Testis (tissue), 3 donors: Measurements from ENCODE around the gene ATP2B2. TPM values are rescaled to one million over a fixed set of nuclear protein-coding genes. Genes with fewer than 3 reads are reported as not detected.

Experiments
- DNase-seq: peaks from one replicate; pipeline ENCODE4 v3.0.0-alpha.2; 2019
- H3K27ac ChIP-seq, 2 donors: fragments of 200-600 bp; sonication (generic); one replicate each; pipeline ENCODE4 v1.5.1; 2019
- H3K27me3 ChIP-seq: fragments of 200-600 bp; sonication (generic); one replicate; pipeline ENCODE4 v1.5.1; 2019
- H3K36me3 ChIP-seq: fragments of 200-600 bp; sonication (generic); one replicate; pipeline ENCODE4 v1.5.1; 2017; ENCODE audit warnings: low read depth; ENCODE audit errors: missing control alignments
- H3K4me1 ChIP-seq: fragments of 200-600 bp; sonication (generic); one replicate; pipeline ENCODE4 v1.5.1; 2019
- H3K4me3 ChIP-seq, 2 donors: fragments of 200-600 bp; sonication (generic); one replicate each; pipeline ENCODE4 v1.5.1; 2017 to 2019
- H3K9me3 ChIP-seq: fragments of 200-600 bp; sonication (generic); one replicate; pipeline ENCODE4 v1.5.1; 2017
- POLR2A ChIP-seq: fragments of 450-650 bp; IDR thresholded peaks from one replicate; pipeline ENCODE4 v1.6.1; 2017; ENCODE audit warnings: antibody characterized with exemption, mild to moderate bottlenecking, moderate library complexity
- WGBS, 2 donors: methylation state at CpG; one replicate each; pipeline ENCODE4 v1.1.5; 2018; 5-methylcytosine and 5-hydroxymethylcytosine counted together
- intact Hi-C: fragments of 100-400 bp; cut with DNase I; formaldehyde crosslinking; loops from one replicate; pipeline ENCODE4 v1.15.1; 2023; ENCODE audit warnings: low total_unique reads
- polyA plus RNA-seq: library from polyadenylated mRNA; stranded (reverse); fragments of 350-450 nt; fragmentation: Illumina TruSeq; extraction: RNeasy Lipid Tissue Mini Kit (QIAGEN cat#74804); gene quantifications from one replicate; pipeline ENCODE4 v1.2.3, GENCODE V29; 2014; ENCODE audit warnings: low read depth, low replicate concordance; ENCODE audit not compliant: insufficient read depth
- total RNA-seq, 2 donors: library from RNA; depleted of rRNA; stranded (reverse); fragments of >200 nt; gene quantifications; one replicate each; pipeline ENCODE4 v1.2.3, GENCODE V29; 2016
- TF ChIP-seq, protein P1 (sequence below), 3 experiments: fragments of 450-650 bp in 2 of 3; fragments of 200-600 bp in 1 of 3; sonication (generic) in 1 of 3; IDR thresholded peaks; one replicate each; pipeline ENCODE4 v1.5.1; 2016 to 2019; ENCODE audit warnings: antibody characterized with exemption in 3 of 3, mild to moderate bottlenecking in 2 of 3, moderate library complexity in 1 of 3

Gene ATP2B2
- total and polyA plus RNA-seq, 3 donors from 2014 or later, result 1.1 to 2.9 (median 1.8) TPM

DNA sequence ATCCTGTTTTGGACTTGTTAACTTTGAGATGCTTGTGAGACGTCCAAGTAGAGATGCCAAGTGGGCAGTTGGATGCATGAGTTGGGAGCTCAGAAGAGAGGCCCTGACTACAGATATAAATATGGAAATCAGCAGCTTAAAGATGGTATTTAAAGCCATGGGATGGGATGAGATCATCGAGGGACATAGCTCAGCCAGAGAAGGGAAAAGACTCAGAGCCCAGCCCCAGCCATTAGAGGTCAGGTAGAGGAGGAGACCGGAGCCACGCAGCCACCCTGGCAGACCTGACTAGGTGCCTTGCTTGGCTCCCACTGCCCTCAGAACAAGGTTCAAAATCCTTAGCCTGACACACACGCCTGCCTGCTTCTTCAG is 31.1 kb downstream of the ATP2B2 start:
- TF ChIP-seq, protein P1, sequence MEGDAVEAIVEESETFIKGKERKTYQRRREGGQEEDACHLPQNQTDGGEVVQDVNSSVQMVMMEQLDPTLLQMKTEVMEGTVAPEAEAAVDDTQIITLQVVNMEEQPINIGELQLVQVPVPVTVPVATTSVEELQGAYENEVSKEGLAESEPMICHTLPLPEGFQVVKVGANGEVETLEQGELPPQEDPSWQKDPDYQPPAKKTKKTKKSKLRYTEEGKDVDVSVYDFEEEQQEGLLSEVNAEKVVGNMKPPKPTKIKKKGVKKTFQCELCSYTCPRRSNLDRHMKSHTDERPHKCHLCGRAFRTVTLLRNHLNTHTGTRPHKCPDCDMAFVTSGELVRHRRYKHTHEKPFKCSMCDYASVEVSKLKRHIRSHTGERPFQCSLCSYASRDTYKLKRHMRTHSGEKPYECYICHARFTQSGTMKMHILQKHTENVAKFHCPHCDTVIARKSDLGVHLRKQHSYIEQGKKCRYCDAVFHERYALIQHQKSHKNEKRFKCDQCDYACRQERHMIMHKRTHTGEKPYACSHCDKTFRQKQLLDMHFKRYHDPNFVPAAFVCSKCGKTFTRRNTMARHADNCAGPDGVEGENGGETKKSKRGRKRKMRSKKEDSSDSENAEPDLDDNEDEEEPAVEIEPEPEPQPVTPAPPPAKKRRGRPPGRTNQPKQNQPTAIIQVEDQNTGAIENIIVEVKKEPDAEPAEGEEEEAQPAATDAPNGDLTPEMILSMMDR (IDR thresholded peaks at IDR 0.05), result no peak
- TF ChIP-seq POLR2A, result no peak
- no peaks in the 10 kb centered on the region for H3K9me3 ChIP-seq
- H3K4me1 ChIP-seq, result no peaks in the 10 kb centered on the region
- WGBS, 2 donors, result 79 to 84% methylated on average over 5 of the region's 5 CpGs
- no peaks in the 10 kb centered on the region for H3K36me3 ChIP-seq
- H3K27ac ChIP-seq, result no peak overlapping the region
- DNase-seq, result no peak
- no peaks in the 10 kb centered on the region for H3K27me3 ChIP-seq
- no peak overlapping the region for H3K4me3 ChIP-seq
- intact Hi-C loops, result no loop called here

DNA sequence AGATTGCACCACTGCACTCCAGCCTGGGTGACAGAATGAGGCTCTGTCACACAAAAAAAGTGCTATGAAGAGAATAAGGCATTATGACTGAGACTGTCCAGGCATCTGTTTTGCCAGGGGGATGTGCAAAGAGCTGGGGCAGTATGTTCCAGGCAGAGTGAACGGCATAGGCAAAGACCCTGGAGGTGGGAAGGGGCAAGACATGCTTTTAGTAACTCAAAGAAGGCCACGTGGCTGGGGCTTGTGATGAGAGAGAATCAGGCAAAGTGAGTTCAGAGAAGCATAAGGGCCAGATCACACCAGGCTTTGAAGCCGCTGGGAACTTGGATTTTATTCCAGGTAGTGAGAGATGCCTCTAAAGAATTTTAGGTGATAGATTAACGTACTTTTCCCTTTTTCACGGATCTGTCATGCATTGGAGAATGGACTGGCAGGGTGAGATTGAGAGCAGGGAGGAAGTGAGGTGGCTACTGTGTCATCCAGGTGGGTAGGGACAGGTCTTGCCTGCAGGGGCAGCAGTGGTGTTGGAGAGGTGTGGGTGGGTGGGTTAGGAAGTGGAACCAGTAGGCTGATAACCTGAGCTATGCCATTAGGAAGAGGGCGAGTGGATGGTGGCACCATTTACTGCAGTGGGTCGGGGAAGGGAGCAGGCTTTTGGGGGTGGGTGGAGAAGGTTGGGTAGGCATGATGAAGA is 31.7 kb downstream of the ATP2B2 start:
- H3K36me3 ChIP-seq, result no peaks in the 10 kb centered on the region
- 80 to 87% methylated on average over 7 of the region's 7 CpGs for WGBS, 2 donors
- H3K9me3 ChIP-seq, result no peaks in the 10 kb centered on the region
- no peak overlapping the region for H3K4me3 ChIP-seq
- H3K27me3 ChIP-seq, result no peaks in the 10 kb centered on the region
- H3K4me1 ChIP-seq, result no peaks in the 10 kb centered on the region
- no peak overlapping the region for H3K27ac ChIP-seq
- no peak for DNase-seq
- TF ChIP-seq, protein P1 (IDR thresholded peaks at IDR 0.05), result no peak
- TF ChIP-seq POLR2A, result no peak
- intact Hi-C loops, result no loop called here

DNA sequence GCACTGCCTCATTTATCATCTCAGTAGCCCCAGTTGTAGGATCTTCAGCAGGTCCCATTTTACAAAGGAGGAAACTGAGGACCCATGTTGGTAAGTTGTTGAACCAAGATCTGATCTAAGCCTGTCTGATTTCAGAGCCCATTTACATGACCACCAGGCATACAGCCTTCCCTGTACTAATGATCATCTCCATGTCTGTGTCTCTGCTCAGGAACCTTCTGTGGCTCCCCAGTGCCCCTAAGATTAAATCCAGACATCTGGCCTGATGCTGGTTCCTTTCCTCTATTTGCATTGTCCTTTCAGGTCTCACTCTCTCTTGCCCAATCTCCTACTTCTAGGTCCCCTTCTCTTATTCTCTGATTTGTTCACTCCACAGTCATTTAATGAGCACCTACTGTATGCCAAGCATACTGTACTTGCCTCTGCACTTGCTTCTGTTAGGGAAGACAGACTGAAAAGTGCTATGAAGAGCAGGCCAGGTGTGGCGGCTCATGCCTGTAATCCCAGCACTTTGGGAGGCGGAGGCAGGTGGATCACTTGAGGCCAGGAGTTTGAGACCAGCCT is 32.4 kb downstream of the ATP2B2 start:
- Histone ChIP-seq H3K27ac (no peak overlapping the region), H3K4me3 (no peak overlapping the region), H3K9me3 (no peaks in the 10 kb centered on the region), H3K36me3 (no peaks in the 10 kb centered on the region), H3K27me3 (no peaks in the 10 kb centered on the region), H3K4me1 (no peaks in the 10 kb centered on the region)
- DNase-seq, result no peak
- intact Hi-C loops, result no loop called here
- WGBS, 2 donors, result 88 to 97% methylated on average over 2 of the region's 2 CpGs
- TF ChIP-seq, protein P1 (IDR thresholded peaks at IDR 0.05), result no peak
- no peak for TF ChIP-seq POLR2A

DNA sequence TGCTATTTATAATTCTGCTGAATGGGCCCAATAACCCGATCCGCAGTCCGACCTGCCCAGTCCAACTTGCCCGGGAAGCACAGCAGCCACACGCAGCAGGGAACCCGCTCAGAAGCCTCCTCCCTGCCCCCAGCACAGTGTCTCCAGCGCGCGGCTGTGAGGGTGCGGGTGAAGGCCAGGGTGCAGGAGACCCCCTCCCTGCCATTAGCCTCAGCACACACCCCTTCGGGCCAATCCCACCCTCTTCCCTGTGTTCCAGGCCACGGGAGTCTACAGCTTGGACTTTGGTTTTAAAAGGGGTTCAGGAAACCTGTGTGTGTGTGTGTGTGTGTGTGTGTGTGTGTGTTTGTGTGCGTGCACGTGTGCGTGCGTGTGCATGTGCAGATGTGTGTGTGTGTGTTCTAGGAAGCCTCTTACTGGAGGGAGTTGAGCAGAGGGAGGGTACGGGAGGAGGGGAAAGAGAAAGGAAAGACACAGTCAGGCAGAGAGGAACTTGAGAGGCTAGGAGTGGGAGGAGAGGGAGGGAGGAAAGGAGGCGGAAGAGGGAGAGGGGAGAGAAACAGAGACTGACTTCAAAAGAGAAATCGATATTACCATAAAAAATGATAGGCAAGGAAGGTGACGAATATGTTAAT is 34.2 kb downstream of the ATP2B2 start:
- H3K4me1 ChIP-seq, result no peaks in the 10 kb centered on the region

DNA sequence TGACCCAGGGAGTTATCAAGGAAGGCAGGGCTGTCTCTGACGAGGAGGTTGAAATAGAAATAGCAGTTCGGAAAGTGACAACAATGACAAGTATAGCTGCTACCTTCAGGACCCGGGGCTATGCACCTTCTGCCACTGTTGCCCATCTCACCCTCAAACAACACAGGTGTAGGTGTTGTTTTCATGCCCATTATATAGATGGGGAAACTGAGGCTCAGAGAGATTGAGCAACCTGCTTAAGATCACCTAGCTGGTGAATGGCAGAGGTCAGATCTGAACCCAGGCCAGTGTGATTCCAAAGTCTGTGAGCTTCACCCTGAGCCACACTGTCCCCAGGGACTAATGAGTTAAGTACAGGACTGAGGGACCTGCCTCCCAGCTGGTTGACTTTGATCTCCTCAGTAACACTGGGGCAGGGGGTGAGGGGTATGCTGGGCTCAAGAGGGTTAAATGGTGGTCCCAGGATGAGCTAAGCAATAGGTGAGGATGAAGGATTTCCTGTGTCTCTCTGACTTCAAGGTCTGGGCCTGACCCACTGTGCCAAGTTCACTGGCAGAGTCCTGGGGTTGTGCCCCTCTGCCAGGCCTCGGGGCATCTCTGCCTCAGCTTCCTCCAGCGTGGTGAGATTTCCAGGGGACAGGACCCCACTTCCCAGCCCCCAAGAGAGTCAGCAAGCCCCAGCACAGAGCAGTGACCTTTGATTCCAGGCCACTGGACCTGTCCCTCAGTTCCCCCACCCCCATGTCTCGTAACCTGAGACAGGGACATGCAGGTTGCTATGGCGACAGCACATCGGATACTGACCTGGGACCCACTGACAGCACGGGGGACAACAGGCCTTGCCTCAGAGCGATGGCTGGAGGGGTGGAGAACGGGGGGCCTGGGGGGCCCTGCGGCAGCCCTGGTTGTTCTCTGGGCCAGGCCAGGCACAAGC is 35.0 kb downstream of the ATP2B2 start:
- TF ChIP-seq, protein P1 (IDR thresholded peaks at IDR 0.05), result no peak
- TF ChIP-seq POLR2A, result no peak
- Histone ChIP-seq H3K9me3 (no peaks in the 10 kb centered on the region), H3K4me3 (no peak overlapping the region), H3K27ac (no peak overlapping the region), H3K4me1 (no peaks in the 10 kb centered on the region), H3K27me3 (no peaks in the 10 kb centered on the region), H3K36me3 (no peaks in the 10 kb centered on the region)
- WGBS, 2 donors, result 50 to 69% methylated on average over 10 to 12 of the region's 12 CpGs
- DNase-seq, result no peak
- intact Hi-C loops, result no loop called here

More for the DNA sequence above, 34.2 kb downstream of the ATP2B2 start:
- 31 to 32% methylated on average over 16 to 20 of the region's 20 CpGs for WGBS, 2 donors
- Histone ChIP-seq H3K9me3 (no peaks in the 10 kb centered on the region), H3K27me3 (no peaks in the 10 kb centered on the region), H3K4me3 (no peak overlapping the region), H3K36me3 (no peaks in the 10 kb centered on the region), H3K27ac (no peak overlapping the region)
- no peak for DNase-seq
- intact Hi-C loops, result no loop called here
- no peak for TF ChIP-seq POLR2A
